GM23338 (cell line): ENCODE results near the gene PPA1.

ENCODE experiments used
- JUNB ChIP-seq: IDR thresholded peaks from one replicate; pipeline ENCODE4 v1.6.1; 2016; ENCODE audit warnings: antibody characterized with exemption; ENCODE audit not compliant: unreplicated experiment
- NANOG ChIP-seq: IDR thresholded peaks from 2 replicates; pipeline ENCODE4 v1.6.1; 2016; ENCODE audit warnings: antibody characterized with exemption, borderline replicate concordance
- TF ChIP-seq, protein P1 (sequence below): IDR thresholded peaks from one replicate; pipeline ENCODE4 v1.6.1; 2018; ENCODE audit warnings: antibody characterized with exemption; ENCODE audit not compliant: unreplicated experiment
- TF ChIP-seq, protein P2 (sequence below), 2 experiments: fragments of 200-600 bp in 1 of 2; sonication (generic) in 1 of 2; conservative IDR thresholded peaks; 2 replicates each; pipeline versions ENCODE4 v1.5.1 to v1.6.1; 2016 to 2017; ENCODE audit warnings: antibody characterized with exemption in 2 of 2, low read depth in 2 of 2, mild to moderate bottlenecking in 2 of 2, moderate library complexity in 1 of 2

DNA sequence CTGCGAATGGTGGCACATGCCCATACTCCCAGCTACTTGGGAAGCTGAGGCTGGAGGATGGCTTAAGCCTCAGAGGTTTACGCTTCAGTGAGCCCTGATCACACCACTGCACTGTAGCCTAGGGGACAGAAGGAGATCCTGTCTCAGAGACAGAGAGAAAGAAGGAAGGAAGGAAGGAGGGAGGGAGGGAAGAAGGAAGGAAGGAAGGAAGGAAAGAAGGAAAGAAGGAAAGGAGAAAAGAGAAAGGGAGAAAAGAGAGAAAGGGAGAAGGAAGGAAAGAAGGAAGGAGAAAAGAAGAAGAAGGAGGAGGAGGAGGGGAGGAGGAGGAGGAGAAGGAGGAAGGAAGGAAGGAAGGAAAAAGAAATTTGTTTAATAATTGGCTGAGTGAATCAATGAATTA lies 49.9 kb downstream of the PPA1 start:
- TF ChIP-seq, protein P1, sequence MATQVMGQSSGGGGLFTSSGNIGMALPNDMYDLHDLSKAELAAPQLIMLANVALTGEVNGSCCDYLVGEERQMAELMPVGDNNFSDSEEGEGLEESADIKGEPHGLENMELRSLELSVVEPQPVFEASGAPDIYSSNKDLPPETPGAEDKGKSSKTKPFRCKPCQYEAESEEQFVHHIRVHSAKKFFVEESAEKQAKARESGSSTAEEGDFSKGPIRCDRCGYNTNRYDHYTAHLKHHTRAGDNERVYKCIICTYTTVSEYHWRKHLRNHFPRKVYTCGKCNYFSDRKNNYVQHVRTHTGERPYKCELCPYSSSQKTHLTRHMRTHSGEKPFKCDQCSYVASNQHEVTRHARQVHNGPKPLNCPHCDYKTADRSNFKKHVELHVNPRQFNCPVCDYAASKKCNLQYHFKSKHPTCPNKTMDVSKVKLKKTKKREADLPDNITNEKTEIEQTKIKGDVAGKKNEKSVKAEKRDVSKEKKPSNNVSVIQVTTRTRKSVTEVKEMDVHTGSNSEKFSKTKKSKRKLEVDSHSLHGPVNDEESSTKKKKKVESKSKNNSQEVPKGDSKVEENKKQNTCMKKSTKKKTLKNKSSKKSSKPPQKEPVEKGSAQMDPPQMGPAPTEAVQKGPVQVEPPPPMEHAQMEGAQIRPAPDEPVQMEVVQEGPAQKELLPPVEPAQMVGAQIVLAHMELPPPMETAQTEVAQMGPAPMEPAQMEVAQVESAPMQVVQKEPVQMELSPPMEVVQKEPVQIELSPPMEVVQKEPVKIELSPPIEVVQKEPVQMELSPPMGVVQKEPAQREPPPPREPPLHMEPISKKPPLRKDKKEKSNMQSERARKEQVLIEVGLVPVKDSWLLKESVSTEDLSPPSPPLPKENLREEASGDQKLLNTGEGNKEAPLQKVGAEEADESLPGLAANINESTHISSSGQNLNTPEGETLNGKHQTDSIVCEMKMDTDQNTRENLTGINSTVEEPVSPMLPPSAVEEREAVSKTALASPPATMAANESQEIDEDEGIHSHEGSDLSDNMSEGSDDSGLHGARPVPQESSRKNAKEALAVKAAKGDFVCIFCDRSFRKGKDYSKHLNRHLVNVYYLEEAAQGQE, result no peak
- TF ChIP-seq, protein P2, sequence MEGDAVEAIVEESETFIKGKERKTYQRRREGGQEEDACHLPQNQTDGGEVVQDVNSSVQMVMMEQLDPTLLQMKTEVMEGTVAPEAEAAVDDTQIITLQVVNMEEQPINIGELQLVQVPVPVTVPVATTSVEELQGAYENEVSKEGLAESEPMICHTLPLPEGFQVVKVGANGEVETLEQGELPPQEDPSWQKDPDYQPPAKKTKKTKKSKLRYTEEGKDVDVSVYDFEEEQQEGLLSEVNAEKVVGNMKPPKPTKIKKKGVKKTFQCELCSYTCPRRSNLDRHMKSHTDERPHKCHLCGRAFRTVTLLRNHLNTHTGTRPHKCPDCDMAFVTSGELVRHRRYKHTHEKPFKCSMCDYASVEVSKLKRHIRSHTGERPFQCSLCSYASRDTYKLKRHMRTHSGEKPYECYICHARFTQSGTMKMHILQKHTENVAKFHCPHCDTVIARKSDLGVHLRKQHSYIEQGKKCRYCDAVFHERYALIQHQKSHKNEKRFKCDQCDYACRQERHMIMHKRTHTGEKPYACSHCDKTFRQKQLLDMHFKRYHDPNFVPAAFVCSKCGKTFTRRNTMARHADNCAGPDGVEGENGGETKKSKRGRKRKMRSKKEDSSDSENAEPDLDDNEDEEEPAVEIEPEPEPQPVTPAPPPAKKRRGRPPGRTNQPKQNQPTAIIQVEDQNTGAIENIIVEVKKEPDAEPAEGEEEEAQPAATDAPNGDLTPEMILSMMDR (conservative IDR thresholded peaks at IDR 0.05; ENCODE audit: low read depth in 2 of 2), result no peak
- TF ChIP-seq NANOG (no peak), JUNB (no peak)
